NOMO-1 treated with dmso at 0.1 percent for 144 hours (cell line): ENCODE measurements around the gene SLC9A3.
A peak's percentile ranks its signal among the peaks of the same experiment; 100 is the strongest.
"Not testable (repeated sequence)": the region's sequence is repeated elsewhere in the genome, so short reads cannot be mapped to it uniquely, and the experiment has no call there.

ENCODE experiments used
- DNase-seq: peaks from one replicate; lab custom pipeline; 2025; ENCODE audit not compliant: unreplicated experiment; lab: John Stamatoyannopoulos, UW

Gene SLC9A3

GRCh38 chr5:491856-492155 is 32.4 kb downstream of the SLC9A3 start:
- no peak for DNase-seq

- no peak for DNase-seq
These were observed 33.0 kb downstream of the SLC9A3 start for GRCh38 chr5:491119-491855.

GRCh38 chr5:490116-491106 is 33.8 kb downstream of the SLC9A3 start:
- no peak for DNase-seq

GRCh38 chr5:489689-490080 is 34.6 kb downstream of the SLC9A3 start:
- DNase-seq: no peak

GRCh38 chr5:488744-489688 is 35.2 kb downstream of the SLC9A3 start:
- DNase-seq: no peak

- DNase-seq: no peak
These were observed 36.0 kb downstream of the SLC9A3 start for GRCh38 chr5:488241-488640.

- not testable (repeated sequence) for DNase-seq
These were observed 37.7 kb downstream of the SLC9A3 start for GRCh38 chr5:486597-486996.

- peak; percentile 92 for DNase-seq
These were observed 38.2 kb downstream of the SLC9A3 start for GRCh38 chr5:485946-486491.

- DNase-seq: no peak
These were observed 38.9 kb downstream of the SLC9A3 start for GRCh38 chr5:485113-485945.

- DNase-seq: no peak
These were observed 39.7 kb downstream of the SLC9A3 start for GRCh38 chr5:484556-484955.

GRCh38 chr5:483434-484140 is 40.7 kb downstream of the SLC9A3 start:
- no peak for DNase-seq

- no peak for DNase-seq
These were observed 41.2 kb downstream of the SLC9A3 start for GRCh38 chr5:483011-483410.

GRCh38 chr5:482506-482905 is 41.7 kb downstream of the SLC9A3 start:
- DNase-seq: no peak

GRCh38 chr5:482021-482420 is 42.2 kb downstream of the SLC9A3 start:
- DNase-seq: no peak

GRCh38 chr5:481347-481746 is 42.9 kb downstream of the SLC9A3 start:
- DNase-seq: no peak

- DNase-seq: no peak
These were observed 44.5 kb downstream of the SLC9A3 start for GRCh38 chr5:479566-480319.

- no peak for DNase-seq
These were observed 45.2 kb downstream of the SLC9A3 start for GRCh38 chr5:478982-479535.

GRCh38 chr5:478369-478981 is 45.8 kb downstream of the SLC9A3 start:
- no peak for DNase-seq
